ENCODE data around the gene IFT81.

- no peak for TF ChIP-seq EZH2 (IDR thresholded peaks at IDR 0.05; ENCODE audit: low read depth, unreplicated experiment)
- no peak for TF ChIP-seq CTCF (conservative IDR thresholded peaks at IDR 0.05; ENCODE audit: low read depth in 2 of 2)
Observed at GRCh38 chr12:110243227-110243626, 119.1 kb downstream of the IFT81 start.

All from GM23338 (cell line).